Suprapubic skin (tissue), 4 donors: ENCODE results near the gene TAS1R1.

Experiments used
- CTCF ChIP-seq, 2 donors: fragments of 200-600 bp in 1 of 2; fragments of 450-650 bp in 1 of 2; sonication (generic) in 1 of 2; IDR thresholded peaks; one replicate each; pipeline ENCODE4 v1.5.1; 2016 to 2019; ENCODE audit warnings: antibody characterized with exemption in 2 of 2, mild to moderate bottlenecking in 1 of 2, moderate library complexity in 1 of 2
- EP300 ChIP-seq: sonication (generic); formaldehyde crosslinking; IDR thresholded peaks from one replicate; pipeline ENCODE4 v1.6.1; 2017; ENCODE audit warnings: antibody characterized with exemption
- POLR2A ChIP-seq, 2 donors: fragments of 450-650 bp; IDR thresholded peaks; one replicate each; pipeline ENCODE4 v1.6.1; 2017; ENCODE audit warnings: antibody characterized with exemption in 2 of 2, mild to moderate bottlenecking in 2 of 2, moderate library complexity in 2 of 2
- POLR2AphosphoS5 ChIP-seq, 3 donors: sonication (generic); formaldehyde crosslinking; IDR thresholded peaks; one replicate each; pipeline ENCODE4 v1.6.1; 2017; ENCODE audit warnings: antibody characterized with exemption in 3 of 3

- no peak for TF ChIP-seq CTCF (IDR thresholded peaks at IDR 0.05)
- TF ChIP-seq POLR2AphosphoS5 (IDR thresholded peaks at IDR 0.05): no peak
- no peak for TF ChIP-seq POLR2A (IDR thresholded peaks at IDR 0.05)
- TF ChIP-seq EP300: no peak
Observed at GRCh38 chr1:6592865-6593593, 37.9 kb downstream of the TAS1R1 start.
